Muscle of arm (tissue), 12 donors: Measurements from ENCODE around the gene PMF1. TPM values are rescaled to one million over a fixed set of nuclear protein-coding genes. Genes with fewer than 3 reads are reported as not detected.
"Not testable (repeated sequence)": the region's sequence is repeated elsewhere in the genome, so short reads cannot be mapped to it uniquely, and the experiment has no call there.

ENCODE experiments used
- DNase-seq: peaks from one replicate; pipeline ENCODE4 v3.0.0-alpha.2; 2013
- polyA plus RNA-seq, 12 donors: library from polyadenylated mRNA; unstranded; fragments of 120-200 nt; gene quantifications; one replicate each; pipeline ENCODE4 v1.2.1, GENCODE V29; 2013; ENCODE audit not compliant: insufficient read length in 12 of 12

PMF1 gene
- polyA plus RNA-seq, 12 donors: 37.1 to 66.7 (median 40.6) TPM; not detected in 1

DNA sequence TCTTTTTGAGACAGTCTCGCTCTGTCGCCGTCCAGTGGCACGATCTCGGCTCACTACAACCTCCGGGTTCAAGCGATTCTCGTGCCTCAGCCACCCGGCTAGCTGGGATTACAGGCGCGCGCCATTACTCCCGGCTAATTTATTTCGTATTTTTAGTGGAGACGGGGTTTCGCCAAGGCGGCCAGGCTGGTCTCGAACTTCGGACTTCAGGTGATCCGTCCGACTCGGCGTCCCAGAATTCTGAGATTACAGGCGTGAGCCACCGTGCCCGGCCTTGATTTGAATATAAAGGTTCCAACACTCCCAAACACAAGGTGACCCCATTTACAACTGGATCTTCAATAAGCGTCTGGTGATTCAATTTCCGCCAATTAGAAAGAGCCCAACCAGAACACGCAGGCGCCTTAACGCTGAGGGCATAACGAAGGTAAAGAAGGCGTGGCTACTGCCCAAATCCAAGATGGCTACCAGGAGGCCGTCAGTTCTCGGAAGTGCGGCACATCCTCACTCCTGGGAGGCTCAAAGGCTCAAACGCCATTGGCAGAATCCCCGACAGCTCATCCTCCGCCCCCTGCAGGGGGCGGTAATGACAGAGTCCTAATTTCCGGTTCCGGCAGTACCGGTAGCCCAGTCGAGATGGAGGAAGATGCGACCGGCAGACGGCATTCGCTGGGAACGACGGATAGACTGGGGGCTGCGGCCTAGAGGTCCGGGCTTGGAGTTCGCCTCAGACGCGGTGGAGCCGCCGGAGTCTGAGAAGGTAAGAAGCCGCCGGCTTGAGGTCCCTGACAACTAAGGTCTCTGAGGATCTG, 19.1 kb upstream of the PMF1 start, which contains the start of gene SLC25A44:
Gene SLC25A44, plus strand, starts transcription at position 617 of the 812 bp plus-strand sequence. CDS start 5,744 bp downstream, outside the sequence.
- peak; percentile 99 for DNase-seq

DNA sequence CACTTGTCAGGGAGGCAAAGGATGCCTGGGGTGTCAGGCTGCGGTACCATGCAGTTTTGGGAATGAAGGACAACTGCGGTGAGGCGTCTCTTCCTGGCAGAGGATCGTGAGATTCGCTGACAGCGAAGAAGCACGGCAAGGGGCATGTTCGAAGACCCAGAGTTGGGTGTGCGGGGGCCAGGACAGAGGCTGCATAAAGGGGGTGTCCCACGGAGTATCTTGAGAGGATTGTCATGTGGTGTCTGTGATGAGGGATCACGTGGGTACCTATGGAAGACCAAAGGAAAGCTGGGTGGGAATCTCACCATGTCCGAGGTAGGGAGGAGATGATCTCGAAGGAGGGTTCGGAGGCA, 18.5 kb upstream of the PMF1 start:
- no peak for DNase-seq

DNA sequence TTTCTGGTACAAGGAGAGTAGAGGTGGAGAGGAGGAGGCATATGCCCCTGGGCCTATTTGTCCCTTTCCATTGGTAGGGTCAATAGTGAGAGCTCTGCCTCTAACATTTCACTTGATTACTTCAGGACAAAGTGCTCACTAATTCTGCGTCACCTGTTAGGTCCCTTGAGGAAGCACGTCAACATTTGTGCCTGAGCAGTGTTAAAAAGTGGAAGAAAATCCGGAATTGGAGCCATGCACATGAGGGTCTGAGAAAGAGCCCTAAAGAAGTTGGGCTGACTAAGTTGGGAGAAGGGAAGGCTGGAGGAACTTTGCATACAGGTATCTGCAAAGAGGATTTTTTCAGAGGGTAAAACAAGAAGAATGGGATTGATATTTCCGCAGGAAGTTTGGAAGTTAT, 17.0 kb upstream of the PMF1 start:
- DNase-seq: no peak

DNA sequence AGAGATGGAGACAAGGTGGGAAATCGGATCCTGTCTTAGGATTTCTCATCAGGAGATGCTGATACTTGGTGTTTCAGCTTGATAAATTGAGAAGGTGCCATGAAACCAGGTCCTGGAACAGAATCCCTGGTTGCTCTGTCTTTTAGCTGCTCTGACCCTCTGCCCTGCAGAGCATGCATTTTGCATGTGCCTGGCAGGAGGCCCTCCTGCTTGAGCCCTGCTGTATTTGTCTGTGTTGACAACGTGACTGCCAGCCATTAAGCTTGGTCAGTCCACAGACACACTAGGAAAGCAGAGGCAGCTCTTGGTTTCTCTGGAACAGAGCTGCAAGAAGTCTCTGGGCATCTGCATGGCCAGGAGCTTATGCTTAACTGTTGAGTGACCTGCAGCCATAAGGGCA, 16.4 kb upstream of the PMF1 start:
- no peak for DNase-seq

DNA sequence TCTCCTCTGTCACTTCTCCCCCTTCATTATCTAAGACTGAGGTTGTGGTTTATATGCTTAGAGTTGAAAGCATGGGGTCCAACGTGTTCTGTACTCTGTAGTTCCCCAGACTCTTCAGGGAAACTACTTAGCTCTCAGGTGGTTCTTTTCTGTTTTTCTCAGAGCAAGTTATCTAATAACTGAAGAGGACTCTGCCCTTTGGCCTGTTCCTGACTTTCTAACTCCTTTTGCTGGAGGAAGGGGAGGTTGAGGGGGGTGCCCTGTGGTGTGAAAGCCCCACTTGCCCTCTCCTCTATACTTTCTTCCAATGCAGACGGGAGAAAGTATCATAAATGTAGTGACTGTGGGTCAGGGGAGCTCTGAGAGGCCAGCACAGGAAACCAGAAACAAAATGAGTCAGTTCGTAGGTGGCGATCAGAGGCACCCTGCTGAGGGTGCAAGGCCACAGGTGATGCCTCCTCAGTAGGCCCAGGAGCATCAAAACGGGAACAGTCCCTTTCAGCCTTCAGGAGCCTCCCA, 13.9 kb upstream of the PMF1 start:
- no peak for DNase-seq

DNA sequence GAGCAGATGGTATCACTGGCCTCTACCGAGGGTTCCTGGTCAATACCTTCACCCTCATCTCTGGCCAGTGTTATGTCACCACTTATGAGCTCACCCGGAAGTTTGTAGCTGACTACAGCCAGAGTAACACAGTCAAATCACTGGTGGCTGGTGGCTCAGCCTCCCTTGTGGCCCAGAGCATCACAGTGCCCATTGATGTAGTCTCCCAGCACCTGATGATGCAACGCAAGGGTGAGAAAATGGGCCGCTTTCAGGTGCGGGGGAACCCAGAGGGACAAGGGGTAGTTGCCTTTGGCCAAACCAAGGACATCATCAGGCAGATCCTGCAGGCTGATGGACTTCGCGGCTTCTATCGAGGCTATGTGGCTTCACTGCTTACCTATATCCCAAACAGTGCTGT, 12.8 kb upstream of the PMF1 start:
- DNase-seq: no peak

DNA sequence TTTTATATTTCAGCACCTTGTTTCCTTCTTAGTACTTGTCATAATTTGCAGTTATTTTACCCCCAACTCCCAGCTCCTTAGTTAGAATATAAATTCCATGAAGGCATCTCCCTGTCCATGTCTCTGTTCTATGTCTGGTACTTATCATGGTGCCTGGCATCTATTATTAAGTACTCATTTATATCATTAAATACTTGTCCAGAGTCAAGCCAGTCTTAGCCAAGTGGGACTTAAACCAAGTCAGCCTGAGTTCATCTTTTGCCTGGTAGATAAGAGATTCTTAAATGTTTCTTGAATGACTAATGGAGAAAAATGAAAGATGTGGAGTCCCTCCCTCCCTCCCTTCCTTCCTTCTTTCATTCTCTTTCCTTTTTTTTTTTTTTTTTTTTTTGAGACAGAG, 9.5 kb upstream of the PMF1 start:
- DNase-seq: no peak

DNA sequence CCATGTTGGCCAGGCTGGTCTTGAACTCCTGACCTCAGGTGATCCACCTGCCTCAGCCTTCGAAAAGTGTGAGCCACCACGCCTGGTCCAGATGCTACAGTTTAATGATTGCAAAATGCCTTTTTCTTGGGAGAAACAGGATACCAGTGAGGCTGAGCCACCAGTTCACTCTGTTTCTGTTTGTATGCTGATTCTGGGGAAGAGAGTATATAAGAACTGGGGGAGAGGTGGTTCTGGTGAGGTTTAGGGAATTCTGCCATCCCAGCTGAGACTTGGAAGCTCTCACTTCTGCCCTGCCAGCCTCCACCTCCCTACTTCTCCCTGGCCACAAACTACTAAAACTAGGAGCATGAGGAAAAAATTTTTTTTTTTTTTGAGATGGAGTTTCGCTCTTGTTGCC, 8.1 kb upstream of the PMF1 start:
- no peak for DNase-seq

DNA sequence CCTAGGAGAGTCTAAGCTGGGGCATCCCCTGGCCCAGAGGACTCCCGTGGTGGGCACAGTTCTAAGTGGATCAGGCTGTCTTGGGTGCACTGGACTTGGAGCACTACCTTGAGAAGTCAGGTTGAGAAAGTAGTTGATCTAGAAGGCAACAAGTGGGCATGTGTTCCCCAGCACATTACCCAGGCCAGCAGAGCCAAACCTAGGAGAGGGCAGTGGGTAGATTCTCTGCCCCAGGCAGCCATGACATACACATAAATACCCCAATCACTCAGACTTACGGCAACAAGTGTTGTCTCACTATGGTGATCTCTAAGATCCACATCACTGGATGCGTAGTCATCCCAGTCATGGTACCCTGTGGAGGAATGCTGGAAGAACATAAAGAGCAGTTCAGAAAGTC, 1.6 kb upstream of the PMF1 start:
- no peak for DNase-seq

DNA sequence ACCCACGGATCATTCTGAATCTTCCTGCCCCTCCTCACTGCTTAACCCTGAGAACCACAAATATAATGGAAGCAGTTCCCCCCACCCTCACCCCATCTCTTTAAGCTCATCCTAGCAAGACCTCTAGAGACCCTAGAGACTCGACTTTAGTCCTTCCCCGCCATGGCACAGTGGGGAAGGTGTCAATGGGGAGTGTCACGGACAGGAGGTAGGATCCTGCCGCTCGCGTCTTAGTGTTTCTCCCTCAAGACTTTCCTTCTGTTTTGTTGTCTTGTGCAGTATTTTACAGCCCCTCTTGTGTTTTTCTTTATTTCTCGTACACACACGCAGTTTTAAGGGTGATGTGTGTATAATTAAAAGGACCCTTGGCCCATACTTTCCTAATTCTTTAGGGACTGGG, 677 bp upstream of the PMF1 start:
- DNase-seq: no peak

DNA sequence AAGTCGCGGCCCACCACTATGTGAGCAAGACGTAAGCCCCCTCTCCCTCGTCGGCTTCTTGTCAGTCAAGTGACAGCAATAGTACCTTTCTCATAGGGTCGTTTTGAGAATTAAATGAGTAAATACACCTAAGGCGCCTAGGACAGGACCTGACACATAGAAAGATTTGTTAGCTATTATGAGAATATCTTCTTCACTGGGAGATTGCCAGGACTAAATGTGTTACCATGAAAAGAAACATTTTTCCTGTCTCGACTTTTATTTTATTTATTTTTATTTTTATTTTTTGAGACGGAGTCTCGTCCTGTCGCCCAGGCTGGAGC, 798 bp downstream of the PMF1 start:
- no peak for DNase-seq

DNA sequence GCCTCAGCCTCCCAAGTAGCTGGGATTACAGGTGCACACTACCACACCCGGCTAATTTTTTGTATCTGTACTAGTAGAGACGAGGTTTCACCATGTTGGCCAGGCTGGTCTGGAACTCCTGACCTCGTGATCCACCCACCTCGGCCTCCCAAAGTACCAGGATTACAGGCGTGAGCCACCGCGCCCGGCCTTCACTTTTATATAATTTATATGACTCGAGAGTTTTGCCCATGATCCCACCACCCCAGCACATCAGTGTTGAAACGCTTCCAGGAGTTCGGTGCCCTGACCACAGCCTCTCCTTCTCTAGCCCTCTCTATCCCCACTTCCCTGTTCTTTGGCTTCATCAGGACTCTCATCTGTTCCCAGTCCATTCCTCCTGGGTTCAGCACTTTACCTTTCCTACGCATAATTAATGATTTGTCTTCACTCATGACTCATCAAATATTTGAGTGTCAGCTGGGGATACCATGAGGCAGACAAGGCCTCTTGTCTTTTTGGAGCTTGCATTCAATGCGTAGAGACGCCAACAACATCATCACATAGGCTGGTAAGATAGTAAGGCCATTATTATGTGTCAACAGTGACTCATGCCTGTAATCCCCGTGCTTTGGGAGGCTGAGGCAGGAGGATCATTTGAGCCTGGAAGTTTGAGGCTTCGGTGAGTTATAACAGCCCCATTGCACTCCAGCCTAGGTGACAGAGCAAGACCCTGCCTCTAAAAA, 1.4 kb downstream of the PMF1 start:
- DNase-seq: no peak

DNA sequence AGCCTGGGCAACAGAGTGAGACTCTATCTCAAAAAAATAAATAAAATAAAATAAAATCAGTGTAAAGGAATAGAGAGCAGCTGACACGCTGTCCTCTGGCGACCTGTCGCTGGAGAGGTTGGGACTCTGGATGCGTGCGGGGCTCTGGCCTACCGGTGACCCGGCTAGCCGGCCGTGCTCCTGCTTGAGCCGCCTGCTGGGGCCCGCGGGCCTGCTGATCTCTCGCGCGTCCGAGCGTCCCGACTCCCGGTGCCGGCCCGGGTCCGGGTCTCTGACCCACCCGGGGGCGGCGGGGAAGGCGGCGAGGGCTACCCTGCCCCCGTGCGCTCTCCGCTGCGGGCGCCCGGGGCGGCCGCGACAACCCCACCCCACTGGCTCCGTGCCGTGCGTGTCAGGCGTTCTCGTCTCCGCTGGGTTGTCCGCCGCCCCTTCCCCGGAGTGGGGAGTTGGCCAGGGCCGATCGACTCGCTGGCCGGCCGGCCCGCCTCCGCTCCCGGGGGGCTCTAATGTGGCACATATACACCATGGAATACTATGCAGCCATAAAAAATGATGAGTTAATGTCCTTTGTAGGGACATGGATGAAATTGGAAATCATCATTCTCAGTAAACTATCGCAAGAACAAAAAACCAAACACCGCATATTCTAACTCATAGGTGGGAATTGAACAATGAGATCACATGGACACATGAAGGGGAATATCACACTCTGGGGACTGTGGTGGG, 3.7 kb downstream of the PMF1 start:
- not testable (repeated sequence) for DNase-seq

DNA sequence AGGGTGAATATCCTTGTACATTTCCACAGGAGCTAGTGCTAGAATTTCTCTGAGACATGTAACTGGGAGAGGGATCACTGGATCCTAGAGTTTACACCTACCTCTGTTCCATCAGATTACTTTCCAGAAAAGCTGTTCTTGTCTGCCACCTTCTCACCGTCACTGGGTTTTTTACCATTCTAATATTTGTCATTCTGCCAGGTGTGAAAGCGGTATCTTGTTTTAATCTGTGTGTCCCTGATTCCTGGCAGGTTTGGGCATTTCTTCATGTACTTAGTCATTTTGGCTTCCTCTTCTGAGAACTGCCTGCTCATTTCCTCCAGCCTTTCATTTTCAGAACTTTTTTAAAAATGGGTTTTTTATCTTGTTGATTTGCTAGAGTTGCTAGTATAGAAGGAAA, 5.1 kb downstream of the PMF1 start:
- no peak for DNase-seq

DNA sequence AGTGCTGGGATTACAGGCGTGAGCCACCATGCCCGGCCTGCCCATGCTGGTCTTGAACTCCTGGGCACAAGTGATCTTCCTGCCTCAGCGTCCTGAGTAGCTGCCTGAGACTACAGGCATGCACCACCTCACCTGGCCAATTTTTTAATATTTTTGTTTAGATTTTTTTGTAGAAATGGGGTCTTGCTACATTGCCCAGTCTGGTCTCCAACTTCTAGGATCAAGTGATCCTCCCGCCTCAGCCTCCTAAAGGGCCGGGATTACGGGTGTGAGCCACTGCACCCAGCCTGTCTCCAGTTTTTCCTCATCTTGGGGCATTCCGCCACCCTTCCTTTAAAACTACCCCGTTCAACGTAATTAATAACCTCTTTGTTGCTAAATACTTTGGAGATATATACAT, 7.4 kb downstream of the PMF1 start:
- DNase-seq: no peak

DNA sequence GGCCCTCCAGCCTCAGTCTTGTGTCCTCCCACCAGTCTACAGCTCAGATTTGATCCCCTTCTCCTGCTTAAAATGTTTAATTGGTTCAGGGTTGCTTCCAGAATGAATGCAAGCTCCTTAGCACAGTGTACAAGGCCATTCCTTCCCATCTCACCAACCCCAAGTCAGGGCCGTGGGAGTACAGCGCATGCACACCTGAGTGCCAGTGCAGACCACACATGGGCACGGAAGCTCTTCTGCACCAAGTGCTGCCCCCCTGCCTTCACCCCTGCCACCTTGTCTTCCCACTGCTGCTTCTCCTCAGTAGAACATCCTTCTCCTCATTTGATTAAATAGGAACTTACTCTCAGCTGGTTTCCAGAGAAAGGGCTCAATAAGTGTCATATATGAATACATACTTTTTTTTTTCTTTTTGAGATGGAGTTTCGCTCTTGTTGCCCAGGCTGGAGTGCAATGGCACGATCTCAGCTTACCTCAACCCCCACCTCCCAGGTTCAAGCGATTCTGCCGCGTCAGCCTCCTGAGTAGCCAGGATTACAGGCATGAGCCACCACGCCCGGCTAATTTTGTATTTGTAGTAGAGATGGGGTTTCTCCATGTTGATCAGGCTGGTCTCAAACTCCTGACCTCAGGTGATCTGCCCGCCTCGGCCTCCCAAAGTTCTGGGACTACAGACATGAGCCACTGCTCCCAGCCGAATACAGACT, 9.3 kb downstream of the PMF1 start:
- DNase-seq: no peak

DNA sequence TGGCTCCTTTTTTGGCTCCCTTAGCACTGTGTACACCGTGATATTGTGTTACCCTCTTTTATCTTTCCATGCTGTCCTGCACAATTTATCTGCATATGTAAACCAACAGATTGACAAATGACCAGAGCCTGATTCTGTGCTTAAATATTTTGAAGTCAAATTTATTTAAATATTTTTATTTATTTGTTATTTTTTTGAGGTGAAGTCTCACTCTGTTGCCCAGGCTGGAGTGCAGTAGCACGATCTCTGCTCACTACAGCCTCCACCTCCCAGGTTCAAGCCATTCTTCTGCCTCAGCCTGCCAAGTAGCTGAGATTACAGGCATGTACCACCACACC, 12.8 kb downstream of the PMF1 start:
- DNase-seq: no peak

DNA sequence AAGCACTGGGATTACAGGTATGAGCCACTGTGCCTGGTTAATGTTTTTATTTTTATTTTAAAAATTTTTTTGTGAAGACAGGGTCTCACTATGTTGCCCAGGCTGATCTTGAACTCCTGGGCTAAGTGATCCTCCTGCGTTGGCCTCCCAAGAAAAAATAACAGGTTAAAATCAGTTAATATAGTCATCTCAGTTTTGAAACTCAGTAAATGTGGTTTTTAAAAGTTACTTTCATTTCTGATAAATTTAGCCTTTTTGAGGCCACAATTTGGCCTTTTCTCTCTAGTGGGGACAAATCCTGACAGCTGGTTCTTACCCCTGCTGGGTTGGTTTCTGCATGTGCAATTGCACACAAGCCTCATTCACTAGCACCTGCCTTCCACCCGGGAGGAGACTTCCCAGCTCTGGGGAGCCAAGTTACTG, 13.3 kb downstream of the PMF1 start:
- no peak for DNase-seq

DNA sequence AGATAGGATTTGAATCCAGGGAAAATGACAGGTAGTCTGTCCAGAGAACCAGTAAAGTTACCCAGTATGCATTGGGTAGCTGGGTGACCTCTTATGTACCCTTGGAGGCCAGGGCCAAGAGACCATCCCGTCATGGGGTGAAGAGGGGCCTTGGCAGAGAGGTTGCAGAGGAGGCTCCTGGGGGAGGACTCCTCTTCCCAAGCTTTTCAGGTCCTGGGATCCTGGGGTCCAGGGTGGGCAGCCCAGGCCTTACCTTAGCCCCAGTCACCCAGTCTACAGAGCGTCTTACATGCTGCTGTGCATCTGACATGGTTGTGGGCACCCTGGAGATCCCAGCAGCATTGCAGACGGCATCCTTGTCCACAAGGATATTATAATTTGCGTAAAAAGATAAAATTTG, 14.0 kb downstream of the PMF1 start:
- no peak for DNase-seq

DNA sequence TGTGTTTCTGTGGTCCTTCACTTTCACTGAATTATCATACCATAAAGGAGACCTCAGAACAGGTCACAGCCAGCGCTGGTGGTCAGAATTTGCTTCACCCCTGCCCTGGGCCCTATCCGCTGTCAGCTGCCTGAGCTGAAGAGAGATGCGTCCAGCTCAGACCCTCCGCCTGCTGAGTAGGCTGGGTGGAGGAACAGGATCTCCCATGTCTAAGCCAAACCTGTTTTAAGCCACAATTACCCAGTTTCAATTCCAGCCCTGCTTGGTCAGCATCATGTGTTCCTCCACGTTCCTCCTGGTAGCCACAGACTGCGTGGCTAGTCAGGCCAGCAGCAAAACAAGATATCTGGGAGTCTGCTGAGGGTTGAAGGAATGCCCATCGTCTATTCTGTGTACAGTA, 15.7 kb downstream of the PMF1 start:
- no peak for DNase-seq

DNA sequence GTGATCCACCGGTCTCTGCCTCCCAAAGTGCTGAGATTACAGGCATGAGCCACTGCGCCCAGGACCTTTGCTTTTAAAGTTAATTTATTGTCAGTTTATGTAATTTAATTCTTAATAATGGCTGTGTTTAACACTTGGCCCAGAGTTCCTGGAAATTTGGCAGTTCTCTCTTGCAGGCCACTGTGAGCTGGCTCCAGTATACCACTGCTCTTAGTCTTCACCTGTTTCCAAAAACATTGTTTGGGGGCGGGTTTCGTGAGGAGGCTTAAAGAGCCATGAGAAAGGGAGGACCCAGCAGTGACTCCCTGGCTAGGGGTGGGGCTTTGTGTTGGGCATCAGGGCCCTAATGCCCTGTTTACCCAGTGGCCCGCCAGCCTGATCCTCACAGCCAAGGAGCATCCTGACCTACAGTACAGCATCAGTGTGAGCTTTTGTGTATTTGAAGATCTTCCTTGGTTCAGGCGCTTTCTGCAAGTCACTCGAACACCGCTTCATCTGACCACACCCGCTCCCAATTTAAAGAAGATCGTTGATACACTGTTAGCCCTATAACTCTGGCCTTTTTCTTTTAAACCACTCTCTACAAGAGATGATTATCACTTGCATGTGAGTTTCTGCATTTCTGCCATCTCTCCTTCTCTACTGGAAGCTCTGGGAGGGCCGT, 17.1 kb downstream of the PMF1 start:
- no peak for DNase-seq

DNA sequence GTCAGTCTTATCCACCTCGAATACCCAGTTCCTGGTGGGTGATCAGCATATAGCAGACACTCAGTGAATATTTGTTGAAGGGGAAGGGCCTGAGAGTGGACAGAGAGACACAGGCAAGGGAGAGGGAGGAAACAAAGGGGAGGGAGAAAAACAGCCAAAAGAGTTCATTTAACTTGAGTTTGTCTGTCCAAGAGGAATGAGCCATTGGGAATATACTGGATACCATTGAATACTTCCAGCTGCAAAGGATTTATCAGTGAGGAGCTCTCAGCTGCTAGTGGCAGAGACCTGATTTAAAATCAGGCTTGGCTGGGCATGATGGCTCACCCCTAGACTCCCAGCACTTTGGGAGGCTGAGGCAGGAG, 17.6 kb downstream of the PMF1 start:
- DNase-seq: peak; percentile 58
